ENCODE results near the gene NEURL1.

GRCh38 chr10:103572347-103573204 lies 79.1 kb downstream of the NEURL1 start:
- TF ChIP-seq CTCF (conservative IDR thresholded peaks at IDR 0.05; ENCODE audit: low read length) (no peak), EZH2phosphoT487 (IDR thresholded peaks at IDR 0.05; ENCODE audit: borderline replicate concordance, low read depth, low read length) (no peak)
